Mucosa of rectum (tissue), 2 donors: ENCODE data around the gene SMIM1.

Experiments used
- H3K27ac ChIP-seq, 2 donors: one replicate each; pipeline ENCODE4 v1.7.0; 2013; ENCODE audit warnings: inconsistent platforms in 2 of 2, low read depth in 2 of 2, low read length in 2 of 2
- H3K27me3 ChIP-seq, 2 donors: one replicate each; pipeline ENCODE4 v1.7.0; 2013; ENCODE audit warnings: low read length in 2 of 2; ENCODE audit not compliant: control insufficient read depth in 2 of 2, insufficient read depth in 2 of 2
- H3K36me3 ChIP-seq, 2 donors: one replicate each; pipeline ENCODE4 v1.7.0; 2013; ENCODE audit warnings: low read length in 2 of 2; ENCODE audit not compliant: control insufficient read depth in 2 of 2, insufficient read depth in 2 of 2
- H3K4me1 ChIP-seq, 2 donors: one replicate each; pipeline ENCODE4 v1.7.0; 2013; ENCODE audit warnings: low read length in 2 of 2, mild to moderate bottlenecking in 1 of 2; ENCODE audit not compliant: control insufficient read depth in 2 of 2, insufficient read depth in 2 of 2
- H3K4me3 ChIP-seq, 2 donors: one replicate each; pipeline ENCODE4 v1.7.0; 2013; ENCODE audit warnings: low read length in 2 of 2
- H3K9ac ChIP-seq, 2 donors: one replicate each; pipeline ENCODE4 v1.7.0; 2013; ENCODE audit warnings: low read length in 2 of 2, low read depth in 1 of 2, mild to moderate bottlenecking in 1 of 2
- H3K9me3 ChIP-seq, 2 donors: one replicate each; pipeline ENCODE4 v1.7.0; 2013; ENCODE audit warnings: low read length in 2 of 2; ENCODE audit not compliant: control insufficient read depth in 2 of 2
- donor health status: healthy.
- donor health status: Normal muscosa, but diverticular disease.

Gene SMIM1

GRCh38 chr1:3776231-3776961 is 3.8 kb downstream of the SMIM1 start:
- Histone ChIP-seq H3K4me3 (no peak overlapping the region), H3K9me3 (no peaks in the 10 kb centered on the region), H3K4me1 (peaks cover 13 to 22% of the 10 kb centered on the region in 2 donors), H3K9ac (no peak overlapping the region), H3K27ac (no peak overlapping the region), H3K27me3 (peaks cover 0 to 3% of the 10 kb centered on the region in 2 donors), H3K36me3 (peaks cover 17 to 22% of the 10 kb centered on the region in 2 donors)

- no peak overlapping the region for H3K9ac ChIP-seq
These were observed 4.6 kb downstream of the SMIM1 start for GRCh38 chr1:3777078-3777547.

GRCh38 chr1:3777647-3778589 is 5.4 kb downstream of the SMIM1 start:
- Histone ChIP-seq H3K27ac (no peak overlapping the region), H3K9ac (no peak overlapping the region), H3K4me3 (no peak overlapping the region), H3K36me3 (peaks cover 30 to 36% of the 10 kb centered on the region in 2 donors), H3K4me1 (peaks cover 6 to 14% of the 10 kb centered on the region in 2 donors), H3K9me3 (no peaks in the 10 kb centered on the region), H3K27me3 (no peaks in the 10 kb centered on the region)

More at GRCh38 chr1:3777078-3777547, 4.6 kb downstream of the SMIM1 start:
- H3K36me3 ChIP-seq: peaks cover 22 to 29% of the 10 kb centered on the region in 2 donors
- H3K4me1 ChIP-seq: peaks cover 6 to 15% of the 10 kb centered on the region in 2 donors
- no peak overlapping the region for H3K27ac ChIP-seq
- no peak overlapping the region for H3K4me3 ChIP-seq
- H3K27me3 ChIP-seq: no peaks in the 10 kb centered on the region
- no peaks in the 10 kb centered on the region for H3K9me3 ChIP-seq

- peaks cover 34 to 42% of the 10 kb centered on the region in 2 donors for H3K36me3 ChIP-seq
- H3K27me3 ChIP-seq: no peaks in the 10 kb centered on the region
- H3K4me3 ChIP-seq: no peak overlapping the region
- H3K4me1 ChIP-seq: peaks cover 6 to 14% of the 10 kb centered on the region in 2 donors
- no peaks in the 10 kb centered on the region for H3K9me3 ChIP-seq
- no peak overlapping the region for H3K27ac ChIP-seq
- H3K9ac ChIP-seq: no peak overlapping the region
These were observed 6.2 kb downstream of the SMIM1 start for GRCh38 chr1:3778590-3779264.

- Histone ChIP-seq H3K9ac (no peak overlapping the region), H3K27me3 (no peaks in the 10 kb centered on the region), H3K9me3 (no peaks in the 10 kb centered on the region), H3K4me3 (no peak overlapping the region), H3K27ac (no peak overlapping the region), H3K4me1 (peaks cover 6 to 14% of the 10 kb centered on the region in 2 donors), H3K36me3 (peaks cover 39 to 48% of the 10 kb centered on the region in 2 donors)
These were observed 6.8 kb downstream of the SMIM1 start for GRCh38 chr1:3779265-3779911.

DNA sequence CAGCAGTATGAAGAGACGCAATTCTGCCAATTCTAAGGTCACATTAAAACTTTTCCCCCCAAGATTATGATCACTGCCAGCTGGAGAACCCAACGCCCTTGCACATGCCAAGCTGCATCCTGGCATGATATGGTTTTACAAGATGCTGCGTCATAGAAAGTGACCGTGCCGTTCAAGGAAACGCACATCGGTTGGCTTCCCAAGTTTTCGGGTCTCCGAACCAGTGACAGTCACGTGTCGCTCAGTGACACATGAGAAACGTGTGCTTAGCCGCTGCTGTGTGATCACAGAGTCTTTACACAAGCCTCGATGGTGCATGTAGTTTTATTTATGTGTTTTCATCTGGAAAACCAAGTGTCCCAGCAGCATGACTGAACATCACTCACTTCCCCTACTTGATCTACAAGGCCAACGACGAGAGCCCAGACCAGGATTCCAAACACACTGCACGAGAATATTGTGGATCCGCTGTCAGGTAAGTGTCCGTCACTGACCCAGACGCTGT is 7.4 kb downstream of the SMIM1 start:
- H3K27ac ChIP-seq: no peak overlapping the region
- H3K36me3 ChIP-seq: peaks cover 43 to 52% of the 10 kb centered on the region in 2 donors
- no peak overlapping the region for H3K9ac ChIP-seq
- H3K4me1 ChIP-seq: peaks cover 6 to 13% of the 10 kb centered on the region in 2 donors
- no peaks in the 10 kb centered on the region for H3K27me3 ChIP-seq
- H3K9me3 ChIP-seq: no peaks in the 10 kb centered on the region
- no peak overlapping the region for H3K4me3 ChIP-seq

DNA sequence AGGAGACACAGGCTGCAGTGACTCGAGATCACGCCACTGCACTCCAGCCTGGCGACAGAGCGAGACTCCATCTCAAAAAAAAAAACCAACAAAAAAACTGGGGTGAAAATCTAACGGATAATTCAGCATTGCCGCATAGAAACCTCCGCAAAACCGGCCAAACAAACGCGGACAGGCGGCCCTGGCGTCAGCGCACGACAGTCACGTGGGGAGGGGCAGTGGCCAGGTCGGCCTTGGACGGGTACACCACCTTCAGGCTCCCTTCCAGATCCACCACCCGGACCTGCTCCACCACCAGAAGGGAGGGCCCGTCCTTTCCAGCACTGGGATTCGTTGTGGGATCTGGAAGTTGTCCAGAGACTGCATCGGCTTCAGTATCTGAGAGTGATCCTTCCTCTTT is 8.4 kb downstream of the SMIM1 start:
- Histone ChIP-seq H3K27me3 (no peaks in the 10 kb centered on the region), H3K27ac (no peak overlapping the region), H3K4me1 (peaks cover 4% of the 10 kb centered on the region in 2 donors), H3K36me3 (peaks cover 46 to 55% of the 10 kb centered on the region in 2 donors), H3K9me3 (no peaks in the 10 kb centered on the region), H3K9ac (no peak overlapping the region), H3K4me3 (no peak overlapping the region)

GRCh38 chr1:3783651-3784474 is 11.3 kb downstream of the SMIM1 start:
- Histone ChIP-seq H3K4me3 (no peak overlapping the region), H3K36me3 (peaks cover 54 to 76% of the 10 kb centered on the region in 2 donors), H3K4me1 (no peaks in the 10 kb centered on the region), H3K27ac (no peak overlapping the region), H3K27me3 (no peaks in the 10 kb centered on the region), H3K9me3 (no peaks in the 10 kb centered on the region), H3K9ac (no peak overlapping the region)

DNA sequence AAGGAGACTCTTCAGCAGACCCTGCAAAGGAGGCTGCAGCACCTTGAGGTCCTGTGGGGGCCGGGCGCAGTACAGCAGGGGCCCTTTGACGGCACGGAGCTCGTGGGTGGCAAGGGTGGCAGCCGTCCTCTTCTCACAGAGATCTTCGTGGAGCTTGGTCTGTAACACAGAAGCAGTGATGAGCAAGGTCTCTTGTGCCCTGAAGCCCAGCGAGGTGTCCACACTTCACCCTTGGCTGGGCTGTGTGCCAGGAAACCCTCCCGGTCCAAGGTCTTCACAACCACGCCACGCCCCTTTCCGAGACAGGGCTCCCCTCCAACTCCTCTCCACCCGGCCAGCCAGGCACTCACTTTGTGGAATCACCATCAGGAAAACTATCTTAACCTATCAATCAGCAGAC is 12.5 kb downstream of the SMIM1 start:
- Histone ChIP-seq H3K9ac (no peak overlapping the region), H3K9me3 (no peaks in the 10 kb centered on the region), H3K27ac (no peak overlapping the region), H3K36me3 (peaks cover 49 to 69% of the 10 kb centered on the region in 2 donors), H3K4me1 (no peaks in the 10 kb centered on the region), H3K27me3 (no peaks in the 10 kb centered on the region), H3K4me3 (no peak overlapping the region)
